Measurements from ENCODE around the gene ZFYVE16.

GRCh38 chr5:80407735-80408483, at the start of gene ZFYVE16:
- TF ChIP-seq CTCF (IDR thresholded peaks at IDR 0.05) (peak in 1 of 2 donors; percentile 42), POLR2AphosphoS5 (IDR thresholded peaks at IDR 0.05) (peak in 2 of 3 donors; percentile 47 to 80)

All from suprapubic skin (tissue), 3 donors.